Activated T-cell treated with anti-CD3 and anti-CD28 coated beads, Interleukin-2, amount 50 U/mL, for 48 hours (primary cell): ENCODE measurements around the gene IQSEC1.
"Not testable (repeated sequence)": the region's sequence is repeated elsewhere in the genome, so short reads cannot be mapped to it uniquely, and the experiment has no call there.

Source experiments
- DNase-seq, 2 experiments: peaks; one replicate each; pipeline ENCODE4 v3.0.0-alpha.2; 2020

IQSEC1 gene

DNA sequence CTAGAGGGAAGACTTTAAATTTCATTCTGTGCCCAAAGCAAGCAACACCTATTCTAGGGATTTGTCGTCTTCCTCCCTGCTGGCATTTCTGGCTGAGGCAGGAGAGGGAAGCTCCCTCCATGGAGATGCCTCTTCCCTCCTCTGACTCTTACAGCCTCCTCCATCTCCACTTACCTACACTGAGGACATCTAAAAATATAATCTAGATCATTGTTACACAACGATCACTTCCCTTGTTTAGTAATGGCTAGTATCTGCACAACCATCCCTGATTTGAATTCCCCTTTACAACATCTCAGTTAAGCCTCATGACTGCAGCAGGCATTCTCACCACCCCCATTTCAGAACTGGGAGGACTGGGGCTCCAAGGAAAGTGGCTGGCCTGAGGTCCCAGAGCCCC, 219.4 kb downstream of the IQSEC1 start:
- not testable (repeated sequence) for DNase-seq

- no peak for DNase-seq
These were observed 221.0 kb downstream of the IQSEC1 start for GRCh38 chr3:12852201-12852600.
